ENCODE results near the gene SLC16A1. TPM values are rescaled to one million over a fixed set of nuclear protein-coding genes. Genes with fewer than 3 reads are reported as not detected.
A peak's percentile ranks its signal among the peaks of the same experiment; 100 is the strongest.
"Not testable (repeated sequence)": the region's sequence is repeated elsewhere in the genome, so short reads cannot be mapped to it uniquely, and the experiment has no call there.

The SLC16A1 gene
- total RNA-seq, 1 donor from 2014 or later, result 79.3 TPM

DNA sequence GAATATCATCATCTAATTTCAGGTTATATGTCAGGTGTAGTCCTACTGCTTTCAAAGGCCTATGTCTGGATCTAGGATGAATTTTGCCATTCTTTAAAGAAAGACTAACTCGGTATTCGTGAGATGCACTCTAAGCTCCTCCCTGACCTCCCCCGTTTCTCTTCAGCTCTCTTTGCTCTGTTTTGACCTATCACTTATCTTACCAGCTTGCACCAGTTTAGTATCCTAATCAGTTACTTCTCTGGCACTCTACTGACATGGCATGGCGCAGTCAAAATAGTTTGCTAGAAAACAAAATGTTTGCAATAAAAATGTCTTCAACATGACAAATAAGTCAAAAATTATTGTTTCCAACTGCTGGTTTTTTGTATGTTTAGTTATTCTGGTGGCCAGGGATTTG, 8.4 kb upstream of the SLC16A1 start:
- Mint-ChIP-seq H3K36me3 (peaks cover 37% of the 10 kb centered on the region), H3K9me3 (no peaks in the 10 kb centered on the region), H3K27ac (no peak overlapping the region)

DNA sequence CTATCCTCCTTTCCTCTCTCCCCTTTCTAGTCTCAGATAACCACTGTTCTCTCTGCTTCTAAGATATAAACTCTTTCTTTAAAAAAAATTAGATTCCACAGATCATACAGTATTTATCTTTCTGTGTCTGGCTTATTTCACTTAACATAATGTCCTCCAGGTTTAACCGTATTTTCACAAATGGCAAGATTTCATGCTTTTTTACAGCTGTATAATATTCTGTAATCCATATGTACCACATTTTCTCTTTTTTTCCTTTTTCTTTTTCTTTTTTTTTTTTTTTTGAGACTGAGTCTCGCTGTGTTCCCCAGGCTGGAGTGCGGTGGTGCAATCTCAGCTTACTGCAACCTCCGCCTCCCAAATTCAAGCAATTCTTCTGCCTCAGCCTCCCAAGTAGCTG, 5.1 kb upstream of the SLC16A1 start:
- peaks cover 27% of the 10 kb centered on the region for H3K36me3 Mint-ChIP-seq
- H3K4me3 Mint-ChIP-seq, result no peak overlapping the region
- H3K9me3 Mint-ChIP-seq, result no peaks in the 10 kb centered on the region

More for the DNA sequence above, 8.4 kb upstream of the SLC16A1 start:
- TF ChIP-seq, protein P1, sequence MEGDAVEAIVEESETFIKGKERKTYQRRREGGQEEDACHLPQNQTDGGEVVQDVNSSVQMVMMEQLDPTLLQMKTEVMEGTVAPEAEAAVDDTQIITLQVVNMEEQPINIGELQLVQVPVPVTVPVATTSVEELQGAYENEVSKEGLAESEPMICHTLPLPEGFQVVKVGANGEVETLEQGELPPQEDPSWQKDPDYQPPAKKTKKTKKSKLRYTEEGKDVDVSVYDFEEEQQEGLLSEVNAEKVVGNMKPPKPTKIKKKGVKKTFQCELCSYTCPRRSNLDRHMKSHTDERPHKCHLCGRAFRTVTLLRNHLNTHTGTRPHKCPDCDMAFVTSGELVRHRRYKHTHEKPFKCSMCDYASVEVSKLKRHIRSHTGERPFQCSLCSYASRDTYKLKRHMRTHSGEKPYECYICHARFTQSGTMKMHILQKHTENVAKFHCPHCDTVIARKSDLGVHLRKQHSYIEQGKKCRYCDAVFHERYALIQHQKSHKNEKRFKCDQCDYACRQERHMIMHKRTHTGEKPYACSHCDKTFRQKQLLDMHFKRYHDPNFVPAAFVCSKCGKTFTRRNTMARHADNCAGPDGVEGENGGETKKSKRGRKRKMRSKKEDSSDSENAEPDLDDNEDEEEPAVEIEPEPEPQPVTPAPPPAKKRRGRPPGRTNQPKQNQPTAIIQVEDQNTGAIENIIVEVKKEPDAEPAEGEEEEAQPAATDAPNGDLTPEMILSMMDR (conservative IDR thresholded peaks at IDR 0.05), result no peak
- Mint-ChIP-seq H3K27me3 (no peaks in the 10 kb centered on the region), H3K4me1 (ENCODE audit: unreplicated experiment) (no peaks in the 10 kb centered on the region), H3K4me3 (no peak overlapping the region)
- no peak for DNase-seq (ENCODE audit: extremely low spot score, unreplicated experiment)

DNA sequence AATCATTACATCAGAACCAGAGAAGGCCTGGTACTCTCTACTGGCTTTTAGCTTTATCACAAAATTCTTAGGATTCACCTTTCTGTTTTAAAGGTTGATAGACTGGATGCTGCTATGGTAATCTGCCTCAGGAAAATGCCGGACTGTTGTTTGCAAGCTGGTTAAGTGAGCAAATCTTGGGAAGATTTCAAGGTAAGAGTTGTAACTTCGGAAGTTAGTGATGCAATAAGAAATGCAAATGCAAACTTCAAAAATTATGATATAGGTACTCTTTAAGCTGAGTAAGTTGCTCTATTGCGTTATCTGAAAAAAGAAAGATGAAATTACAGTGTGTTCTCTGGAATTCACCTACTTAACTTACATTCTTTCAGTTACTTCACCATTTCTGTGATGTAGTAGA, 4.4 kb upstream of the SLC16A1 start:
- H3K36me3 Mint-ChIP-seq, result peaks cover 23% of the 10 kb centered on the region
- no peaks in the 10 kb centered on the region for H3K27me3 Mint-ChIP-seq
- no peak for DNase-seq (ENCODE audit: extremely low spot score, unreplicated experiment)
- H3K4me1 Mint-ChIP-seq (ENCODE audit: unreplicated experiment), result peaks cover 5% of the 10 kb centered on the region
- H3K4me3 Mint-ChIP-seq, result no peak overlapping the region
- no peak overlapping the region for H3K27ac Mint-ChIP-seq
- TF ChIP-seq, protein P1 (conservative IDR thresholded peaks at IDR 0.05), result no peak
- H3K9me3 Mint-ChIP-seq, result no peaks in the 10 kb centered on the region

More for the DNA sequence above, 5.1 kb upstream of the SLC16A1 start:
- H3K27ac Mint-ChIP-seq, result no peak overlapping the region
- TF ChIP-seq, protein P1 (conservative IDR thresholded peaks at IDR 0.05), result no peak
- H3K4me1 Mint-ChIP-seq (ENCODE audit: unreplicated experiment), result peaks cover 5% of the 10 kb centered on the region
- H3K27me3 Mint-ChIP-seq, result no peaks in the 10 kb centered on the region
- DNase-seq (ENCODE audit: extremely low spot score, unreplicated experiment), result no peak

DNA sequence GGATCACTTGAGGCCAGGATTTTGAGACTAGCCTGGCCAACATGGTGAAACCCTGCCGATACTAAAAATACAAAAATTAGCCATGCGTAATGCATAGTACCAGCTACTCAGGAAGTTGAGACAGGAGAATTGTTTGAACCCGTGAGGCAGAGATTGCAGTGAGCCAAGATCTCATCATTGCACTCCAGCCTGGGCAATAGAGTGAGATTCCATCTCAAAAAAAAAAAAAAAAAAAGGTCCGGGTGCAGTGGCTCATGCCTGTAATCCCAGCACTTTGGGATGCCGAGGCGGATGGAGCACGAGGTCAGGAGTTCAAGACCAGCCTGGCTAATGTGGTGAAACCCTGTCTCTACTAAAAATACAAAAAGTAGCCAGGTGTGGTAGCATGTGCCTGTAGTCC, 2.2 kb upstream of the SLC16A1 start:
- Mint-ChIP-seq H3K4me3 (peak overlapping the region; percentile 99), H3K4me1 (ENCODE audit: unreplicated experiment) (peaks cover 26% of the 10 kb centered on the region), H3K36me3 (peaks cover 23% of the 10 kb centered on the region)
- H3K27me3 Mint-ChIP-seq; H3K27ac Mint-ChIP-seq; DNase-seq (ENCODE audit: extremely low spot score, unreplicated experiment); H3K9me3 Mint-ChIP-seq: not testable (repeated sequence)

DNA sequence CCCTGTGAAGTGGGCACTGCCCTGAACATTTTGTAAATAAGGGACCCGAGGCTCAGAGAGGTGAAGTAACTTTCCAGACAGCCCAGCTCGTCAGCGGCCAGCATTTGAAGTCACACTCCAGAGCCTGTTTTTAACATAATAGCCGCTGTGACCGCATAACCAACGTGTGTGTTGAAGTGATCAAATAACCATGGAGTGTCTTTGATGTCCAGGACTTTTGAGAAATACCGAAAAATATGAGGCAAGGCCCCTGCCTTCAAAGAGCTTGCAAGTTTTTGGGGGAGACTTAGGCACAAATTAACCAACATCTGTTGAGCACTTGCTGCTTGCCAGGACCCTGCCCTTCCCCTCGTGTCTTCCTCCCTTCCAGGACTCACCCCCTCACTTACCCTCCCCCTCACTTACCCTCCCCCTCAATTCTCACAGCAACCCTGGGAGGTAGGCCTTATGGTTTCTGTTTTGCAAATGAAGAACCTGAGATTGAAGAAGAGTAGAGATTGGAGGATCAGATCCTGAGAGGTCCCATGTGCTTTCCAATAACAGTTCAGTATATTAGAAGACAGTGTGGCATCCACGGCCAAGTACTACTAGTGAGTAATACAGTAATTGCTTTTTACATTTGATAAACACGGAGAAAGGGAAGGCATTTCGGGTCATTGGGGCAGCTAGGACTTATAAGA, 1.3 kb upstream of the SLC16A1 start:
- Mint-ChIP-seq H3K27me3 (no peaks in the 10 kb centered on the region), H3K27ac (peak overlapping the region; percentile 57), H3K4me1 (ENCODE audit: unreplicated experiment) (peaks cover 26% of the 10 kb centered on the region), H3K36me3 (peaks cover 16% of the 10 kb centered on the region), H3K4me3 (peak overlapping the region; percentile 99), H3K9me3 (no peaks in the 10 kb centered on the region)
- TF ChIP-seq, protein P1 (conservative IDR thresholded peaks at IDR 0.05), result no peak
- no peak for DNase-seq (ENCODE audit: extremely low spot score, unreplicated experiment)

DNA sequence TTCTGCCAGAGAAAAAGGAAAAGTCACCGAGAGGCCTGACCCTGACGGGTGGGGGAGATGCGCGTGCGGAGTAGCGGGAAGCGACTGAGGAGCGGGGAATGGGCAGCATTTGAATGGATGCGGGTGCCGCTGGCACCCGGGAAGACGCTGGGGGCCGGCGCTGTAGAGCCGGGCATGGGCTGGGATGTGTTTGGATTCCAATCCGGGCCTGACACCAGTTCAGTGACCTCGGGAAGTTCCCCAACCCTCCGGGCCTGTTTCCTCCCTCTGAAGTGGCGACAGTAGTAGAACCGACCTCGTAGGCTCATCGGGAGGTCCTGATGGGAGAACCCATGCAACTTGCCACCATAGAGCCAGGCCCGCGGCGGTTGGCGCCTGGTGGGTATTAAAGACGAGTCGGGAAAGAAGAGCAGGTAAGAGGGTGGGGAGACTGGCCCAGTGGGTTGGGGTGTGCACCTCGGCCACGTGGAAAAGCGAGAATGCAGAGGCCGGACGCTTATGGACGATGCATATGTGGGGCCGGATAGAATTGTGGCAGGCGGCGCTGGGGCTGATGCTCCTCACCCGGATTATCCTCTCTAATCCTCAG, 642 bp upstream of the SLC16A1 start:
- peak overlapping the region; percentile 99 for H3K4me3 Mint-ChIP-seq
- H3K27ac Mint-ChIP-seq, result peak overlapping the region; percentile 57
- no peak for DNase-seq (ENCODE audit: extremely low spot score, unreplicated experiment)
- H3K36me3 Mint-ChIP-seq, result peaks cover 19% of the 10 kb centered on the region
- peaks cover 30% of the 10 kb centered on the region for H3K4me1 Mint-ChIP-seq (ENCODE audit: unreplicated experiment)
- H3K27me3 Mint-ChIP-seq, result no peaks in the 10 kb centered on the region
- TF ChIP-seq, protein P1 (conservative IDR thresholded peaks at IDR 0.05), result no peak
- H3K9me3 Mint-ChIP-seq, result no peaks in the 10 kb centered on the region
